NCI-H345 (cell line): Measurements from ENCODE around the gene ZXDC.
A peak's percentile ranks its signal among the peaks of the same experiment; 100 is the strongest.

ENCODE experiments used
- DNase-seq: peaks from one replicate; lab custom pipeline; 2025; lab: John Stamatoyannopoulos, UW

ZXDC gene

DNA sequence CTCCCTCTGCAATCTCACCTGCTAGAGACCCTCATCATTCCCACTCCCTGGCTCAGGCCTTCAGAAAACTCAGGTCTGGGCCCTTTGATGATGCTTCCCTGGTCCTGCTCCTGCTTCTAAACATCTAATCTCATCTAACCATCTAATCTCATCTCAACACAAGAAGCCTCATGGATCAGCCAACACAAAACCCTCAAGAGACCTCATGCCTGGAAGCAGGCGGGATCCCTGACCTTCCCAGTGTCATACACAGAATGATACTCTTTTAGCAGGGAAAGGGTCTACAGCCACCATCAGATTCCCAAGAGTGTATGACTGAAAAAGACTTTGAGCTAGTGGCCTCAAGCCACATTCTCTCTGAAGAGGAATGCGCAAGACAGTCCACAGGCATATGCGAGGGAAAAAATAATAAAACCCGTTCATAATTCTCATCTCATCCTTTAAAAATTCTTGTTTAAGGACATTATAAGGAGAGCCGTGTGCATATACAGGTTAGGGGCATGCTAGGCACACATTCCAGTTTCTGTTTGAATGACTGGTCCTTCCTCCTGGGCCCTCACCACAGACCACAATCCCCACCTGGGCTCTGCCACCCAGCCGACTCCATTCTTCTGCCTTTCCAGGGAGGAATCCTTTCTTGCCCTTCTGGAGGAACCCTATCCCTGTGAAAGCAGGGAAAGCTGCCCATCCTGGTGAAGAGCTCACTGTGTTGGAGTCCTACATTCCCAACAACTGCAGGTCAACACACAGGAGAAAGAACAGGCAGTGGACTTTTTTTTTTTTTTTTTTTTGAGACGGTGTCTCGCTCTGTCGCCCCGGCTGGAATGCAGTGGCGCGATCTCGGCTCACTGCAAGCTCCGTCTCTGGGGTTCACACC, 2.2 kb downstream of the ZXDC start:
- DNase-seq = no peak

DNA sequence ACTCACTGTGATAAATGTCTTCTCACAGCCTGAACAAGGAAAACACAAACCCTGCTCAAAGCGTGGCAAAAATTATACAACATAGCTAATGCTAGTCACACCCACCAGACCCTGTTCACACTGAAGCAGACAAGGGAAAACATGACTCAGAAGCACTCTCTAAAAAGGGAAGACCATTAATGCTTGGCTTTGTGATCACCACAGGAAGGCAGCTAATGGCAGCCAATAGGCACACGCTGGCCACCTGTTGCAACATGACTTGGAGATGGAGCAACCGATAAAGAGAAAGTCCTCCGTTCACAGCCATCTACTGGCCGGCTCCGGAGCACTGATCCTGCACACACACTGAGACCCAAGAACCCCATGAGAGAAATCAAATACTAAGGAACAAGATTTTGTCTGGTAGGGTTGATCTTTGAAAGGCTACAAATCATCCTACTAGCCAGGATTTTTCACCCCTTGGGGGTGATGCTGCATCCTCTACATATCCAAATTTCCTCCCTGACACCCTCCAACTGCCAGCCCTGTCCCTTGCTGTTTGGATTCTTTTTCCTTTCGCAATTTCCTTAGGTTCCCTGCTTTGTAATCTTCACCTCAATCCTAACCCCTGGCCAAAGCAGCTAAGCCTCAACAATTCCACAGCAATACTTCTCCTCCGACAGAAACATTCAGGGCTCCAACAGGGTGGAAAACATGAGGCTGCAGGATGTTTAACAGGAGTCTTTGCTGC, 3.2 kb downstream of the ZXDC start:
- DNase-seq = peak; percentile 68

DNA sequence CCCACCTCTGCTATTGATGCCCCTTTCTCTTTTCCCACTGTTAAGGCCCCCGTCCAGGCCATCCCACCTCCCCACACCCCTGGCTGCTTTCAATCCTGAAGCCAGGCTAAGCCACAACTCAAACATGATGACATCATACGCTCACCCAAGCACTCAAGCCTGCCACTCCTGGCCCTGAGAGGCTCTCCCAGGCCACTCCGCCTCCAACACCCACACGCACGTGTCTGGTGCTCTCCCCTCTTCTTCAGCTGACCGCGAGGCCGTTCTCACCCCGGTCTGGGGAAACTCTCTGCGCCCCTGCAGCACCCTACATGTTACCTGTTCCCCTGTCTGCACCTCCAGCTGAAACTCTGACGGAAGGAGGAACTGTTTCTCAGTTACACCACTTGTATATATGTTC, 6.2 kb downstream of the ZXDC start:
- DNase-seq = no peak

DNA sequence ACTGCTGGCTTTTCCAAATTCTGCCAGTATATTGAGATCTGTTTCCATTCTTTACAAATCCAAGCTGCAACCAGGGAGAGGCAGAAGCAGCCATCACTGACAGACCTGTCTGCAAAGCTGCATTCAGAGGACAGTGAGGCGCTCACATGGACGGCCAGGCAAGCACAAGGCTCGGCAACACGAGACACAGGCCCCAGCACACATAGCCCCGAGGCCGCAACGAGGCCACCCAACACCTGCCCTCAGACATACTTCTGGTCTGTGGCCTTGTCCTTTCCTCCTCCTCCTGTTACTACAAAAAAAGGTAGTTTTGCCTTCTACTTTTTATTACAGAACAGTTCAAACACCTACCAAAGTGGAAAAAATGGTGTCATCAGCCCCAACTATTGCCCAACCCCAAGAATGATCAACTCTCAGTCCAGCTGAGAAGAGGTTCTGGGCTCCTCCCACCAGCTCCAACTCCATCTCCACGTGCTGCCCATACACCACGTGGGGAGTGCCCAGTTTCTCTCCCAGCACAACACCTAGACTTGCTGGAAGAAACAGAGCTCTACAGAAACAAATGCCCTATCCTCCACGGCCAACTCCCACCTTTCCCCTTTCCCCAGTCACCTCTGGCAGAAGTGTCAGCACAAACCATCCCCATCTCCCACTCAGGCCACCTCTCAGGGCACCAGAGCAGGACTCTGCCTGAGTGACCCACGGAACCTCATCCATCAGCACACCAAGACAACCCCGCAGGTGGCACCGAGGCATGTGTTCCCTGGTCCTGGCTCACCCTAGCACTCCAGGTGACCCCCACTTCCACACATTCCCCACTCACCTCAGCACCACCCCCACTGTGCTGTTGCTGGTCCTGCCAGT, 7.4 kb downstream of the ZXDC start:
- DNase-seq = no peak

DNA sequence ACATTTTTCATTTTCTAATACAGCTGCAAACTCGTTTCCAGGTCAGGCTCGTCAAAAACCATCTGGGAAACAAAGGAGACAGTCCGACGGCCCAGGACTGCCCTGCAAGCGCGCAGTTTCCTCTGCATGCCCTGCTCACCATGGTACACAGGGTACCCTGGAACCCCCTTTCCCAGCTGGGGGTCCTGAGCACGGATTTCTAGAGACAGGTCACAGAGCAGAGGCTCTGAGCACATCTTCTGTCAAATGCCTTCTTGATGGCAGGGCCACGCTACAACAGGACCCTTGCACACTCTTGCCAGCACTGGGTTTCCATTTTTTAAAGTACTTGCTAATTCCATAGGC, 8.1 kb downstream of the ZXDC start:
- no peak for DNase-seq

DNA sequence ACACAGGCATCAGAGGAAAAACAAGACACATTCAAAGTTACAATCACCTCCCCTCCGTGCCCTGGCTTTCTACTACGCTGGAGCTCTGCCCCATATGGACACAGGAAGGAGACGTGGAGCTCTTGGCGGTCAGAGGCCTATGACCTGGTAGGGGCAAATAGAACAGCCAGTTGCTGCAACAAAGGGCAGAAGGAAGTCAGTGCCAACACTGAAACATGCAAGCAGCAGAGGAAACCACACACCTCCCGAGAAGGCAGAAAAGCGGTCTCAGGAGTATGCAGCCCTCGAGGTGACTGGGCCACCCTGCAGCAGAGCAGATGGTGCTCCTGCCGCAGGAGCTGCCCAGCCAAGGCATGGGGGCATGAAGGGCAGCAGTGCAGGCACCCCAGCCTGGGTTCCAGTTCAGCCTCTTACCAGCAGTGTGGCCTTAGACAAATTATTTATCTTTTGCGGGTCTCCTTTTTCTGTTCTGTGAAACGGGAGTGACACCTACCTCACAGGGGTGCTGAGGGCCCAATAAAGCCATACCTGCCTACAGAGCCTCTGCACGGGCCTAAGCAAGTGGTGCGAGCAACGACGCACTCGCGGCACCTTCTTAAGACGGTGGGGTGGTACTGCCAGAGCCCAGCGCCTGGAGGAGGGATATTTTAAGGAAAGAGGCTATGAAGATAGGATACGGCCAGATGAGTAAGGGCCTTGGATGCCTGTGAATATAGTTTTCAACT, 8.6 kb downstream of the ZXDC start:
- no peak for DNase-seq

DNA sequence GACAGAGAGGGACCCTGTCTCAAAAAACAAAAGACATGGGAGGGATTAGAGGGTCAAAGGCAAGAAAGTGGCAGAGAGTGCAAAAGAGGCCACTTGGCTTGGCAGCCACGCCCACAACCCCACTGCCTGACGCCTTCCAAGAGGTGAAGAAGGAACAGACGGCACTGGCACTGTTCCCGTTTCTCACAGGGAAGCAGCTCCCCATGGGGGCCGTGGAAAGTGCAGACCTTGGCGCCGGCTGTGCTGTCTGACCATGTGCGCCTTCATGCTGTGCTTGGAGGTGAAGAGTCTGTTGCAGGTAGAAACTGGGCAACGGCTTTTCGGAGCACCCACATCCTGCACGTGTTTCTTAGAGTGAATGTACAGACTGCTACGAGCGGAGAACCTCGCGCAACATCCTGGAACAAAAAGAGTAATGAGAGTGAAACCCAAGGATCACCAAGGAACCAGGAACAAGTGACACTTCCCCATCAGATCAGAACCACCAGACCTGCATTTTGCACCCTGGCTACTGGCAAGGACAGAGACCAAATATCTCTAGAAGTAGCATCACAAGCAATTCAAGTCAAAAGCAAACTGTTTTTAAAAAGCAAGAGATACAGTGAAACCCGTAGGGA, 9.7 kb downstream of the ZXDC start:
- no peak for DNase-seq

DNA sequence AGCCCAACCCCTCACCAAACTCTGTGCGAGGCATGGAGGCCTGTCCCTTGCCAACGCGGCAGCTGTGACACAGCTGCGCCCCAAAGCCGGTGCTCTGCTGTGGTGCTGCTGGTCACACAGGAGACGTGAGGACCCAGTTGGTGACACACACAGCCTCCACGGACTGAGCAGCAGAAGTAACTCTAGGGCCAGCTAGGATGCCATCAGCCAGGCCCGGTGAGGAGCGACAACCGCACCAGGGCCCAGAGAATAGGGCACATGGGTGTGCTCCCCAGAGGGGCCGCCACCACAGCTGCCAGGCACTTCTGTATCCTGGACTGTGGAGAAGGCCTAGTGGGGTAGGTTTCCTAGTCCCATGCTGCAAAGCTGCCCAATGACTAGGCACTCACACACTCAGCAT, 10.7 kb downstream of the ZXDC start:
- DNase-seq = no peak

DNA sequence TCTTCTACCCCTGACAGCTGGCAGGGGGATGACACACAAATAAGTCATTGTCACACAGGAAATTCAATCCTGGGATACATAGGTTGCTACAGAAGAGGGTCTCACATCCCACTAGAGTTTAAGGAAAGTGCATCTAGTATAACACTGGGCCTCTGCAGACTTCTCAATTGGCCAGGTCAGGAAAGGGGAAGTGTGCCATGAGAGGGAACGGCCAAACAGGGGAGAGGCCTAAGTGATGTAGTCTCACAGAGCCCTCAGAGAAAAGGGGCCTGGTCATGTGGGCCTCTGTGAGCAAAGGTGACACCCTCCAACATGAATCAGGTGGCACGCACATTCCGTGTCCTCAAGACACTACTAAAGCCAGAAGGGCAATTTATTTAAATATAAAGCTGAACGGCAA, 11.2 kb downstream of the ZXDC start:
- no peak for DNase-seq

DNA sequence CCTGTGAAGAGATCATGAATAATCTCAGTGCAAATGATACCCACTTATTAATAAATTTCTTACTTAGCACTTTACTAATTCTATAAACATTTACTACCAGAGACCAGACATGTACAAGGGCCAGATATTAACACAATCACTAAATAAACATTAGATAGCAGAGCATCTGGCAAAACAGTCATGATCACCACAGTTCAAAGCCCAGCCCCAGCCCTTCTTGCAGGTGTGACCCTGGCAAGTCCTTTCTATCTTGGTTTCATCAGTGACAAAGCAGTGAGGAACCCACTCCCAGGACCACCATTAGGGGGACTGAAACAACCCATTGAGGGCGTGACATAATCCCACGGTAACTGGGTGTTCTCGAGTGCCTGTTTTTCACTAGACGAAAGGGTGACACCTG, 11.6 kb downstream of the ZXDC start:
- no peak for DNase-seq

DNA sequence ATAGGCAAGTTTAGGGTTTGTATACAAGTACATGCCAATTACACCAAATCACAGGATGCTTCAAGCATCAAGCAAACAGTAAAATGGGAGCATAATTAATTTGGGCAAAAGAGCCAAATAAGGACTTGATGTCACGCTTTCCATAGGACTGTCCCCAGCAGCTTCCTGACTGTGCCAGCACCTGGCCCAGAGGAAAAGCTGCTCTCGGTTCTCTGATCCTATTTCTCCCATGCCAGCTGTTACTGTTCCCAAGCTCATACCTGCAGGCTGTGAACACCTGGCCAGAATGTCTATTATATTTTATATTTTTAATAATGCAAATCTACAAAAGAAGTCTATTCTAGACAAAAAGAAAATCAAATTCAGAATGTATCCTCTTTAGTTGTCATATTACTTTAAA, 12.2 kb downstream of the ZXDC start:
- no peak for DNase-seq

DNA sequence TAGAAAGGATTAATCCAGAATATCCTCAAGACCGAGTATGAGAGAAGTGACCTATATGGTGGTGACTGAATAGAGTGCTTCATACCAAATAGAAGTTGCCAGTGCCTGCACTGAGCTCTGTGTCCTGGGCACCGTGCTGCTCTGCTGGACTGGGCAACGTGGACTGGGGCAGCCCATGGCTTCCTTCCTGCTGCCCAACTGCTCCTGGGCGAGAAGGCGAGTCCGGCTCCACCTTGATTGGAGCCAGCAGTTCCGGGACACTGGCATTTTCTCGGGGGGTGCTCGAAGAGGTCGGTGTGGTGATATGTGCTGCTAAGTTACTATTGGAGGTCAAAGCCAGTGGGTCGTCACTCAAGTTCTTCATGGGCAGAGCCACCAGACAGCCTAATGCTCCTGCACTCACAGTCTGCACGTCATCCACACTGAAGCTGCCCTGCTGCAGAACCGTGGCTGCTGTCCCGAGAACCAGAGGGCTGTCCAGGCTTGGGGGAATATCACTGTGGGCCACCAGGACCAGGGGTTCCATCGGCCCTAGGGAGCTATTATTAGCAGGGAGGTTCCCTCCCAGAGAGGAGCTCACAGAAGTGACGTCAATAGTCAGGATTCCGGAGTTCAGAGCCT, 14.1 kb downstream of the ZXDC start:
- no peak for DNase-seq

DNA sequence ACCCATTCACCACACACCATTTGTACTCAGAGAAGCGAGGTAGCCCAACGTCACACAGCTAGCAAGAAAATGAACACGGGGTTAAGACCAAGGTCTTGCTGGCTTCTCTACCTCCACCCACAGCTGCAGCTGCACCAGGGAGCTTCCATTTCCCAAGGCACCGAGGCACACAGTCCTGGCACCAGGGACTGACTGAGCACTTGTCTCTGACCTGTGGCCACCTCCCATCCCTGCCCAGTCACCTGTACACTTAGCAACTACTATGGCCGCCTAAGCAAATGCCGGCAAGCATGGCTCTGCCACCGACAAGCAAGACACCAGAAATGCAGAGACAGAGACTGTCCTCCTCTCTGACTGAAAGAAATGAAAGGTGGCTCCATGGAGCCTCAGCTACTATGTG, 15.3 kb downstream of the ZXDC start:
- no peak for DNase-seq

DNA sequence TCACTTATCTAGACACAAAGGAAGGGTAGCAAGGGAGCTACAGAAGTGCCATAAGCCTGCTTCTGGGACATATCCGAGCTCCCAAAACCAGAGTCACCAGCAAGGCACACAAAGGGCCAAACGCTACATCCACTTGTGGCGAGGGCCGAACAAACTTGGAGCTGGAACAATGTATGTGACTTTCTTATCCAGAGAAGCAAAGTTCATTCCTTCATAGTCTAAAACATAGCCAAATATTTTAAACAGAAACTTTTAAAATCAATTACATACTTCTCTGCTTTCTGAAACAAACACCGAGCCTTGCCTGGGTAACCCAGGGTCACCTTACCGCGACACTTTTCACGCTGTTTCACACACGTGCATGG, 15.9 kb downstream of the ZXDC start:
- no peak for DNase-seq

DNA sequence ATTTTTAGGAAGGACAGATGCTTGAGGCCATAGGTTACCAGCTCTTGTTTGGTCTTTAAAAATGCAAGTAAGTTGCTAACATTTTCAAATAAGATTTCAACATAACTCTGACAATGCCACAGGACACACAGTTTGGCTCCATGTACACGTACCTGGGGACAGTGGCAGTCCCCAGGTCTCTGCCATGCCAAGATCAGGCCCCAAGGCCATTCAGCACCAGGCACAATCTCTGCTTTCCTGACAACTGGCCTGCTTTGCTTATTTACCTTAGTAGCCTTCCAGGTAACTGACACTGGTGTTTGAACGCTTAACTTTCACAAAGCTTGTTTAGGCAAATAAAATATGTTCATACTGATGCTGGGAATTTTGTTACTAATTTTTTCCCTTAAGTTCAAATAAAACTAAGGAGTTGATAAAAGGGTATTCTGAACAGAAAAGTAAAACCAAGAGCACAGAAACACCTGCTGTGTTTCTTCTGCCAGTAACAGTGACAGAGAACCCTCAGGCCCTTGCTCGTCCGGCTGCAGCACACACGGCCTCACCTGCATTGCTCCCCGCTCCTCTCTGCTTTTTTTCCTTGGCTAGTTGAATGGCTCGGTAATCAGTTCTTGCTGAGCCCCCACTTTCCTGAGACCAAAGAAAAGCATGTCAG, 16.5 kb downstream of the ZXDC start:
- DNase-seq = no peak

DNA sequence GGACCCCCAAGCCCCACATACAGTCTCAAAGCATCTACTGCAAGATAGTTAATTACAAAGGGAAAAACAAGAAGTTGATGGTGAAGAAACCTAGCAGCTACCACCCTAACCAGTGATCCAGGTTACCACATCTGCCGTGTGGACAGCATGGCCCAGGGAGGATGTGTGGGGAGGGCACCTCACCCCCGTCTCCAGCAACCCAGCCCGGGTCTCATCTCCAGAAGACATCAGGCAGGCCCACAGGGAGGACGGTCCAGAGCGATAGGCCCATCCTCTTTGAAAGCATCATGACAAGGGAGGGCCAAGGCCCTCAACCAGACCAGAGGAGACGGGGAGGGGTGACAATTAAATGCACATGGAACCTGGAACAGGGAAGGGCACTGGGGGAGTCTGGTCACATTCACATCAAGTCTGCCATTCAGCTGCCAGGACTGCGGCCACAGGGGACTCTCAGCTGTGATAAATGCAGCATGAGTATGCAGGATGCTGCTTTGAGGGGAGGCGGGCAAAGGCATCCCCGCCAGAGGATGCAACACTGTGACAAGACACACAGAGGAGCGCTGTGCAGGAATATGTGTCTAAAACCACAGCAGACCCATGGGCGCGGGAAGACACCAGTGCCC, 18.8 kb downstream of the ZXDC start:
- no peak for DNase-seq

DNA sequence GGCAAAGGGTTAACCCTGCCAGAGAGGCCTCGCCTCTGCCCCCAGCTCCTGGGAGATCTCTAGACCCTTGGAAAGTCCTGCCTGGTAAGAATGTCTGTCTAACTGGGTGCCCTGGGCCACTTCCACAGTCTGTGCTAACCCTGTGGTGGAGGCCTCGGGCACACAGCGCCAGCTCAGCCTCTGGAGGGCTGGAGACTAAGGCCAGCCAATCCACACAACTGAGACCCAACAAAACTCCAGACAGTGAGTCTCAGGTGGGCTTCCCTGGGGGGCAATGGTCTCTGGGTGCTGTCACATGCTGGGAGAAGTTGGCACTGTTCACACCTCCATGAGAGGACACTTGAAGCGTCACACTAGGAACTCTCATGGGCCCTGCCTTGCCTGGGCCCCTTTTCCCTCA, 19.5 kb downstream of the ZXDC start:
- DNase-seq = no peak

DNA sequence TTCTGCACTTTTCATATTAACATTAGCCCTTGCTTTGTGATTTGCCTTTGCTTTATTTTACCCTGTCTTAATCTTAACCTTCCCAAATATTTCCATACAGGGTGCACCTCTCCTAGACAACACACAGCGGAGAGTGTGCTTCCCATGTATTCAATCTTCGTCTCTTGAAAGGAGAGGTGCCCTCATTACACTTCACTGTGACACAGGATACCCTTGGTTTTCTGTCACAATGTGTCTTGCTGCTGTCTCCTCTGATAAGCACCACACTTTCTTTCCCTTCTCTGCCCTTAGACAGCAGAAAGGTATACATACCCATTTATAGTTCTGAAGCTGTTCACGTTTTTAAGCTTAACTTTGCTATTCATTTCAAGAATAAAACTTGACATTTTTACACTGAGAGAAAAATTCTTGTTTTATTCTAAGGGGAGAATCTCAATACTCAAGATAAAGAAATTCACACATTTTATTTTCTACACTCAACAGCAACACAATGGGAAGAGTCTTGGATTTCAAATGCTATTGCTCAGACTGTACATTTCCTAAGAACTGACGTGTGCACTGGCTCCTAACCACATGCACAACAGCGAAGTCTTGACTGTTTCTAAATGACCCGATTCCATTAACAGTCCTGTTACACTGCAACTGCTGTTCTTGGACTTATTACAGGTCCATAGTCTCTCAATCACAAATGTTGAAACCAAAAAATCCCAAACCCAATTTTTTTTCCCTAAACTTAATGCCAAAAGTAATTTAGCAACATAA, 21.1 kb downstream of the ZXDC start:
- no peak for DNase-seq

DNA sequence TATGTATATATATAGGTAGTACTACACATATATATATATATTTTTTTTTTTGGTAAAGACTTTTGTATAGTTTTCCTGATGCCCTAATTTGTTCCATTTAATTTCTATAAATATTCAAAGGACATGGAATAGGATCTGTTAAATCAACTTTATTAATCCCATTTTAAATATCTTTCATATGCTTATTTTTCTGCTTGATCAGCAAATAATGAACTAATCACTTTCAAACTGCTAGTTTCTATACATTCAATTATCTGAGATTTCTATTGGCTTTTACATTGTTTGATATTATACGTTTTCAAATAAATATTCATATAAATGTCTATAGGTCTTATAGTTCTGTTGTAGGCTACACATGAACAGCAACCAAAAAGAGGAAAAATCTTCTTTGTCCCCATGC, 21.7 kb downstream of the ZXDC start:
- no peak for DNase-seq

DNA sequence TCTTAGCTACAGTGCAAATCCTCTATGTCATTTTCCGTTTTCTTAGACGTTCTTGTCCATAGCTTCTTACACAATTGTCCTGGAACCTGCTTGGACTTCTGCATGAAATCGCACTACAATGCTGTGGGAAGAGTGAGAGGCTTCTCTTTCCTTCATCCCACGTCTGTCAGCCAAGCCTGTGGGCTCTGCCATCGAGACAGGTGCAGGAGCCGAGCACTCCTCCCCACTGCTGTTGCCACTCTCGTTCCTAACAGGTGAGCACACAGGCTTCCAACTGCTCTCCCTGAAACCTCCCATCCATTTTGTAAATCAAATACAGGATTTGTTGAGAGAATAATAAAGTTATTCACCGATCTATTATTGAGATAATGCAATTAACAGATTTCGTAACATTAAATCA, 23.5 kb downstream of the ZXDC start:
- DNase-seq = no peak
